Measurements from ENCODE around the gene GLI3. TPM values are rescaled to one million over a fixed set of nuclear protein-coding genes. Genes with fewer than 3 reads are reported as not detected.

GLI3 gene
- polyA plus RNA-seq, 1 of the 3 experiments (the other 2 are of a cell fraction) = 0.08 TPM

GRCh38 chr7:42049761-42050160 lies 187.2 kb downstream of the GLI3 start:
- no peaks in the 10 kb centered on the region for H3K4me1 ChIP-seq (ENCODE audit: control insufficient read depth in 1 of 2, insufficient read depth in 2 of 2, low read depth in 1 of 2, low read length in 1 of 2)
- 4% methylated on average over 5 of the region's 5 CpGs for WGBS (ENCODE audit: low lambda C conversion rate)
- H3K9me3 ChIP-seq = no peaks in the 10 kb centered on the region
- DNase-seq = no peak
- no peaks in the 10 kb centered on the region for H3K9me2 ChIP-seq
- H3K9ac ChIP-seq = no peak overlapping the region
- H3K27ac ChIP-seq (ENCODE audit: low read depth in 2 of 2, low read length in 1 of 2) = no peak overlapping the region
- H3K4me3 ChIP-seq (ENCODE audit: low read depth in 2 of 2, low read length in 1 of 2) = no peak overlapping the region
- peaks cover 77% of the 10 kb centered on the region for H3K27me3 ChIP-seq (ENCODE audit: insufficient read depth)
- H3F3A ChIP-seq (replicated peaks; ENCODE audit: insufficient read depth) = no peaks in the 10 kb centered on the region
- H4K20me1 ChIP-seq (ENCODE audit: insufficient read depth) = no peaks in the 10 kb centered on the region
- no peaks in the 10 kb centered on the region for H3K36me3 ChIP-seq (replicated peaks in 1 of 2; ENCODE audit: control insufficient read depth in 1 of 2, insufficient read depth in 2 of 2, low read length in 1 of 2)
- CTCF ChIA-PET = interaction anchor here (0.8 to 1.0 kb wide), 2 partner anchors 35 to 109 kb away, joined by 3 read pairs; no protein-coding TSS in a partner anchor
- no peak overlapping the region for H2AFZ ChIP-seq (ENCODE audit: low read depth)
- no peaks in the 10 kb centered on the region for H3K79me2 ChIP-seq (ENCODE audit: insufficient read depth)
- POLR2A ChIA-PET = no interaction called here
- no peak overlapping the region for H3K4me2 ChIP-seq
- no peak for TF ChIP-seq REST (IDR thresholded peaks at IDR 0.05; ENCODE audit: low read depth, low read length)
- no peak for TF ChIP-seq TCF12 (IDR thresholded peaks at IDR 0.05)
- TF ChIP-seq MAX (IDR thresholded peaks at IDR 0.05; ENCODE audit: low read depth) = no peak
- TF ChIP-seq RCOR1 (IDR thresholded peaks at IDR 0.05; ENCODE audit: low read length) = no peak
- TF ChIP-seq RXRA (IDR thresholded peaks at IDR 0.05; ENCODE audit: borderline replicate concordance, low read depth) = no peak
- TF ChIP-seq MEF2A (IDR thresholded peaks at IDR 0.05; ENCODE audit: borderline replicate concordance, low read depth) = no peak

DNA sequence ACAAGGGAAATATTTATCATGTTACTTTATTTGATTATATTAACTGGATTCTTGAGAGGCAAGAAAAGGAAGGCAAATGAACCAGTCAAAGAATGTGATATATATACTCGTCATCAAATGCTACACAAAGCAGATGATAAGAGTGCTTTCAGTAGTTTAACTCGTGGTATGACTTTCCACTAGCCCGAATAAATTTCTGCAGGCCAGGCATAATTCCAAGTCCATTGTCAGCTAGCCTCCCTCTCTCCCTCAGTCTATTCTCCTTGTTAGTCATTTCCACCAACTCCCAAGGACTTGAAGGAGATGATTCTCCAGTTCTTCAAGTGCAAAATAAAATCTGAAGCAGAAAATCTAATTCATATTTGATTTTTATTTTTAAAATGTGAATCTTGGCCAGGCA lies 190.5 kb downstream of the GLI3 start:
- POLR2A ChIA-PET = no interaction called here
- H3K9me2 ChIP-seq = no peaks in the 10 kb centered on the region
- DNase-seq = no peak

DNA sequence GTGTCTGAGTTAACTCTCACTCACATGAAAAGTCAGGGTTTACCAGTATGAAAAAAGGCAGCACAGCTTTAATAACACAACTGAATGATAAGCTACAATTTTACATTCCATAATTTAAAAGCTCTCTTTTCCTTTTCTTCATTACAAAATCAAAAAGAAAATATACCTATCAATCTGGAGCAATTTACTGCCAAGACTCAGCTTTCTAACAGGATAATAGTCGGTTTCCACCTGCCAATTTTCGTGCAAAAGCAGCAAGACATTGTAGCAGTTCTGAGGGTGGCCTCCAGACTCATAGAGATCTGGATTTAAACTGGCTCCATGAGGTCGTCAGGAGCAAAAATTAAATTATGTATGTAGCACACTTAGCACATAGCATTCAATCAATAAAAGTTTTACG lies 191.0 kb downstream of the GLI3 start:
- H3K9me3 ChIP-seq = no peaks in the 10 kb centered on the region
- no peak overlapping the region for H3K4me2 ChIP-seq
- TF ChIP-seq REST (IDR thresholded peaks at IDR 0.05; ENCODE audit: low read depth, low read length) (no peak), RFX5 (IDR thresholded peaks at IDR 0.05; ENCODE audit: low read length) (no peak), MXI1 (IDR thresholded peaks at IDR 0.05; ENCODE audit: low read depth, low read length) (no peak)
- H3K27me3 ChIP-seq (ENCODE audit: insufficient read depth) = peaks cover 77% of the 10 kb centered on the region
- no peak overlapping the region for H3K27ac ChIP-seq (ENCODE audit: low read depth in 2 of 2, low read length in 1 of 2)
- no peak overlapping the region for H3K4me3 ChIP-seq (ENCODE audit: low read depth in 2 of 2, low read length in 1 of 2)
- no peak overlapping the region for H3K9ac ChIP-seq
- no peaks in the 10 kb centered on the region for H3K9me2 ChIP-seq
- no peaks in the 10 kb centered on the region for H3F3A ChIP-seq (replicated peaks; ENCODE audit: insufficient read depth)
- ChIA-PET POLR2A (no interaction called here), CTCF (interaction anchor here (0.9 to 1.1 kb wide), 3 partner anchors 9 to 103 kb away, joined by 3 to 4 read pairs (median 3); no protein-coding TSS in a partner anchor)
- H4K20me1 ChIP-seq (ENCODE audit: insufficient read depth) = no peaks in the 10 kb centered on the region
- no peaks in the 10 kb centered on the region for H3K79me2 ChIP-seq (ENCODE audit: insufficient read depth)
- H2AFZ ChIP-seq (ENCODE audit: low read depth) = no peak overlapping the region
- no peaks in the 10 kb centered on the region for H3K36me3 ChIP-seq (replicated peaks in 1 of 2; ENCODE audit: control insufficient read depth in 1 of 2, insufficient read depth in 2 of 2, low read length in 1 of 2)
- DNase-seq = no peak
- no peaks in the 10 kb centered on the region for H3K4me1 ChIP-seq (ENCODE audit: control insufficient read depth in 1 of 2, insufficient read depth in 2 of 2, low read depth in 1 of 2, low read length in 1 of 2)
- WGBS (ENCODE audit: low lambda C conversion rate) = under 1% methylated on average over 4 of the region's 4 CpGs

More for the DNA sequence above, 190.5 kb downstream of the GLI3 start:
- under 1% methylated on average over 3 of the region's 3 CpGs for WGBS (ENCODE audit: low lambda C conversion rate)
- no peaks in the 10 kb centered on the region for H3F3A ChIP-seq (replicated peaks; ENCODE audit: insufficient read depth)
- peaks cover 76% of the 10 kb centered on the region for H3K27me3 ChIP-seq (ENCODE audit: insufficient read depth)
- no peak overlapping the region for H2AFZ ChIP-seq (ENCODE audit: low read depth)
- no peaks in the 10 kb centered on the region for H4K20me1 ChIP-seq (ENCODE audit: insufficient read depth)
- no peaks in the 10 kb centered on the region for H3K79me2 ChIP-seq (ENCODE audit: insufficient read depth)
- no peak overlapping the region for H3K4me2 ChIP-seq
- H3K4me3 ChIP-seq (ENCODE audit: low read depth in 2 of 2, low read length in 1 of 2) = no peak overlapping the region
- H3K36me3 ChIP-seq (replicated peaks in 1 of 2; ENCODE audit: control insufficient read depth in 1 of 2, insufficient read depth in 2 of 2, low read length in 1 of 2) = no peaks in the 10 kb centered on the region
- H3K9me3 ChIP-seq = no peaks in the 10 kb centered on the region
- CTCF ChIA-PET = interaction anchor here (0.9 kb wide), 1 partner anchor 11 kb away, joined by 3 read pairs; no protein-coding TSS in a partner anchor
- no peaks in the 10 kb centered on the region for H3K4me1 ChIP-seq (ENCODE audit: control insufficient read depth in 1 of 2, insufficient read depth in 2 of 2, low read depth in 1 of 2, low read length in 1 of 2)
- no peak overlapping the region for H3K9ac ChIP-seq
- TF ChIP-seq TAF1 (IDR thresholded peaks at IDR 0.05; ENCODE audit: borderline replicate concordance, low read depth, low read length) = no peak
- TF ChIP-seq TCF12 (IDR thresholded peaks at IDR 0.05) = no peak
- TF ChIP-seq RXRA (IDR thresholded peaks at IDR 0.05; ENCODE audit: borderline replicate concordance, low read depth) = no peak
- no peak for TF ChIP-seq ELF1 (IDR thresholded peaks at IDR 0.05)
- no peak overlapping the region for H3K27ac ChIP-seq (ENCODE audit: low read depth in 2 of 2, low read length in 1 of 2)

Data from SK-N-SH (cell line).